H7 (cell line): Measurements from ENCODE around the gene CHRNA1. TPM values are rescaled to one million over a fixed set of nuclear protein-coding genes. Genes with fewer than 3 reads are reported as not detected.

Source experiments
- DNase-seq: peaks from one replicate; pipeline ENCODE4 v3.0.0; 2012
- H3K27me3 ChIP-seq: 2 replicates; pipeline ENCODE4 v1.6.0; 2011; ENCODE audit warnings: mild to moderate bottlenecking, low read length; ENCODE audit not compliant: control insufficient read depth, insufficient read depth
- H3K36me3 ChIP-seq: replicated peaks from 2 replicates; pipeline ENCODE4 v1.5.1; 2011; ENCODE audit warnings: low read length; ENCODE audit not compliant: control insufficient read depth, insufficient read depth
- H3K4me3 ChIP-seq: 2 replicates; pipeline ENCODE4 v1.5.1; 2011; ENCODE audit warnings: low read depth, mild to moderate bottlenecking, control low read depth, low read length, moderate library complexity; ENCODE audit not compliant: insufficient read depth
- total RNA-seq: library from RNA; depleted of rRNA; stranded (reverse); fragments of >200 nt; shearing (Covaris generic); gene quantifications from 2 replicates; pipeline ENCODE4 v1.2.3, GENCODE V29; 2014

The CHRNA1 gene
- total RNA-seq, 1 experiment from 2014 or later, result not detected

DNA sequence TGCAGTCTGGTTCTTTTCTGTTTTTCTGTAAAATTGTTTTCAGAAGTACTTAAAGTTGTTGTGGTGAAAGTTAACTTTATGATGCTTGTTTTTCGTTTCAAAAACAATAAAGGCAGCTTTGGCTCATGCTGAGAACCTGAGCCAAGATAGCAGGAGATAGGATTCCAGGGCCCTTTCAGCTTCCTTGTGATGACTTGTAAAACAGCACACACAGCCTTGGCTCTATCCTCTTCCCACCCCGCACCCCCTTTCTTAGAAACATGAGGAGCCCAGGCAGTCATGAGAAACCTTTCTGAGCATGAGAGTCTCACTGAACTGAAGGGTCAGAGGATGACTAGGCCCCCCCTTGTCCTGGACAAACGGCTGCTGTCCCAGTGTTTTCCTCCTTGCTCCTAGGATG is 12.4 kb upstream of the CHRNA1 start:
- H3K36me3 ChIP-seq, result no peaks in the 10 kb centered on the region
- no peaks in the 10 kb centered on the region for H3K27me3 ChIP-seq
- no peak for DNase-seq
- H3K4me3 ChIP-seq, result no peak overlapping the region

DNA sequence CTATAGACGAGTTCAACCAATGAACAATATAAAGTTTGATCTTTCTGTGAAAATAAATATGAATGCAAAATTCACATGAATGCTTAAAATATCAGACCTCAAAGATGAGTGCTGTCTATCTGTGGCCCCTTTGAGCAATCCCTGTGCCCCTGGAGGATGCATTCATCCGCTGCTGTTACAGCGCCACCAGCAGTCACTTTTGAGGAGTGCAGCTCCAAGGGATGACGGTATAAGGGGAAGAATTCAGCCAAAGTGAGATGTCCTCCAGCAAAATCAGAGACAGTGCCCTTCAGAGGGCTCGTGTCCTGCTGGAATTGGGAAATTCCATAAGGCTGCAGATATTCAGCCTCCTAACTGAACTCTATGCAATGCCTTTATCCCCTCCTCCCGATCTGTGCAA is 12.0 kb upstream of the CHRNA1 start:
- peak; percentile 60 for DNase-seq
- H3K27me3 ChIP-seq, result no peaks in the 10 kb centered on the region
- no peak overlapping the region for H3K4me3 ChIP-seq
- no peaks in the 10 kb centered on the region for H3K36me3 ChIP-seq

DNA sequence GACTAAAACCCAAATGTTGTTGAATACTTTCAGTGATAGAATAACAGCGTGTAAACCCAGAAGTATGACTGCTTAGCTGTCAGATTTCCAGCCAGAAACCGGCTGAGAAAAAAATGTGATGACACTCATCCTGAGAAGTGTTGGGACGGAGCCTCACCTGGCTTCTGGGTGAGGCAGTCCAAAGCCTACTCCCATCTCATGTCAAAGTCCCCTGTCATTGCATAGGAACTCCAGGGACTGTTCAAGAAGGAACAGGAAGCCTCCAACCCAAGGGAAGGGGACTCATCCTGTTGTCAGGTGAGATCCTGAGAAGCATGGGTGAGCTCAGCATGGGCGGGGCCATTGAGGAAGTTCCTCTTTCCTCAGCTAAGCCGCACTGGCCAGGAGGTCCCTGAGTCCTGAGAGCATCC is 11.3 kb upstream of the CHRNA1 start:
- Histone ChIP-seq H3K4me3 (no peak overlapping the region), H3K36me3 (no peaks in the 10 kb centered on the region), H3K27me3 (no peaks in the 10 kb centered on the region)
- no peak for DNase-seq

DNA sequence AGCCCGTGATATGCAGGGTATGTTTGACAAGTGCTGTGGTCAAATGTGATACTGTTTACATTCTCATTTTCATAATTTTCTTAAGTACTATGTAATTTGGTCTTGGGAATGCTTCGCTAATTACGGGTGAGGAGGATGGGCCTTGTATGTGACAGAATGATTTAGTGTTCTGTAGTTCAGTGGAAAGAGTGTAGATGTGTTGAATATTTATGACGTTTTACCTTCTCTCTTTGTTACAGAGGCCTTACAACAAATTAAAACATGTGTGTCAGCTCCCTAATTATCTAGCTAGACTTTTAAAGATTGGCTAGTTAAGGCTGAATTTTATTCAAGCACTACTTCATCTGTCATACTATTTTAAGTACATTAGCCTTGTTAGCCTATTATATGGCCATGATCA is 10.6 kb upstream of the CHRNA1 start:
- H3K36me3 ChIP-seq, result no peaks in the 10 kb centered on the region
- no peak overlapping the region for H3K4me3 ChIP-seq
- DNase-seq, result no peak
- no peaks in the 10 kb centered on the region for H3K27me3 ChIP-seq

DNA sequence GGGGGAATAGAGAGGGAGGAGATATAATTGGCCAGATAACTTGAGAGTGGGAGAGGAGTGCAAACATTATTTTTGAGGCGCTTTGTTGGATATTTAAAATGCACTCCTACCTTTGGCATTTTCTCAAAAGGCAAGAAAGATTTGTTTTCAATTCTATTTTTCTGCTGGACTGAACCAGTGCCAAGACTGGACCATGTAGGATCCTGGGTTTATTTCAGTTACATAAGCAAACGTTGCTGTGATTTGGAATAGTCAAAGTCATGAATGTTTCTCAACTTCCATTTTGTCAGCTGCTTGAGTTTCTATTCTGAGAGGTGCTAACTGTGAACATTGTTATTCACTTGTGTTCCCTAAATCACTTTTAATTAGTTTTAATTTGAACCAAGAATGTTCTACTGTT is 8.9 kb upstream of the CHRNA1 start:
- Histone ChIP-seq H3K4me3 (no peak overlapping the region), H3K36me3 (no peaks in the 10 kb centered on the region), H3K27me3 (no peaks in the 10 kb centered on the region)
- DNase-seq, result no peak

DNA sequence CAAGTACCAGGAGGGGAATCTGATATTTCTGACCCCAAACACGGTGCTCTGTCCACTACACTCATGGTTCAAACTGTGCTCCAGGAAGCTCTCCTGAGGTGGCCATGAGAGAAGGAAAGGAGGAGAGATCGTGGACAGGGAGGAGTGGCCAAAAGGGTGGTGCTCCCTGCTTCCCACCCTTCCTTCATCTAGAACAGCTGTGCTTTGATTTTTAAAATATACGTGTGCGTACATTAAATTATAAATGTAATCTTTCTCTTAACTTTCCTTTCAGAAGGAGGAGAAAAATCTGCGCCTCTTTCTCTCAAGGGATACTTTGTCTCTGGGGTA is 8.2 kb upstream of the CHRNA1 start:
- no peak overlapping the region for H3K4me3 ChIP-seq
- H3K36me3 ChIP-seq, result no peaks in the 10 kb centered on the region
- no peaks in the 10 kb centered on the region for H3K27me3 ChIP-seq
- no peak for DNase-seq

DNA sequence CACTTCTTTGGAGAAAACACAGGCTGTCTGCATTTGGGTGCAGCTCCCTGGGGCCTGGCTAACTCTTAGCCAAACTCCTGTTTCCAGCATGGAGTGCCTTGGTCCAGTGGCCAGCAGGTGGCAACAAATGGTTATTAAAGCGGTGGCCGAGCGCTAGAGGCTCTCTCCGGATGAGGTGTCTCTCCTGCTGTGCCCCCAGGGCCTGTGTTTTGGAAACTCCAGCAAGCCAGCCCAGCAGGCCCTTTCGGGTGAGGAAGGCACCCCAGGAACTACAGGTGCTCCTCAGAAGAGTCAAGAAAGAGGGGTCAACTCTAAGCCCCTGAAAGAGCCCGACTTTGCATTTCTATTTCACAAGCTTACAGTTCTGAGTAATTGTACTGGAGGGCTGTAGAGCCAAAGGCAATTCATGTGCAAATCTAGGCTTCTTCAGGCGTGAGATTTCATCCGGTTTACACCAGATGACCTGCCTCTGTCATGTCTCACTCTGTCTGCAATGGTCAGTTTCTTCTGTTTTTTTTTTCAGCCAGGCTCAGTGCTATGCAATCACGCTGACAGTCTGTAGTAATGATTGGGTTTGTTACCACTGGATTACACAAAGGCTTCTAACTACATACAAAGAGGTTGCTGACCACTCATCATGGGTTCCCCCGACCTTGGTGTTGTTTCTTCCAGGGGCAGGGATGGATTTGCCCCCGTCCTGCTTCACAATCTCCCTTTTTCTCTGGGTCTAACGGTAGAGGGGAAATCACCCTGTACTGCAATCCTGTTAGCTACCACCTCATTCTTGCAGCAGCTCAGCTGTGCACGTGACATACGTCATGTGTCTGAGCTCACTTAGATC is 7.6 kb upstream of the CHRNA1 start:
- no peak overlapping the region for H3K4me3 ChIP-seq
- DNase-seq, result peak; percentile 70
- H3K27me3 ChIP-seq, result no peaks in the 10 kb centered on the region

DNA sequence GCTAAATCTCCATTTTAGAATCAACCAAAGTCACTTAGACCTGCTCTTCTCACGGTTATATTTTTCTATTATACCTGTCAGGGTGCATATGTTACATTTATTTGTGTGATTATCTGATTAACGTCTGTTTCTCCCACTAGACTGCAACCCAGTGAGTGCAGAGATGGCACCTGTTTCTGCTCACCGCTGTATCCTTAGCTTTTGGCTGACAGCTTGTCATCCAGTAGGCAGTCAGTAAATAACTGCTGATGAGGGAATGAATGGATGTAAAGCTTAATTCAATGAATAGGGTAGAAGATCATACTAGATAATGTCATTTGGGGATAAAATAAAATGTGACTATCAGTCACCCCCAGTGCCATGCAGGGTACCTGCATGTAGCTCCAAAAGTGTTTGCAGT is 6.9 kb upstream of the CHRNA1 start:
- H3K36me3 ChIP-seq, result no peaks in the 10 kb centered on the region
- DNase-seq, result no peak
- no peak overlapping the region for H3K4me3 ChIP-seq
- no peaks in the 10 kb centered on the region for H3K27me3 ChIP-seq

More for the DNA sequence above, 7.6 kb upstream of the CHRNA1 start:
- H3K36me3 ChIP-seq, result no peaks in the 10 kb centered on the region

DNA sequence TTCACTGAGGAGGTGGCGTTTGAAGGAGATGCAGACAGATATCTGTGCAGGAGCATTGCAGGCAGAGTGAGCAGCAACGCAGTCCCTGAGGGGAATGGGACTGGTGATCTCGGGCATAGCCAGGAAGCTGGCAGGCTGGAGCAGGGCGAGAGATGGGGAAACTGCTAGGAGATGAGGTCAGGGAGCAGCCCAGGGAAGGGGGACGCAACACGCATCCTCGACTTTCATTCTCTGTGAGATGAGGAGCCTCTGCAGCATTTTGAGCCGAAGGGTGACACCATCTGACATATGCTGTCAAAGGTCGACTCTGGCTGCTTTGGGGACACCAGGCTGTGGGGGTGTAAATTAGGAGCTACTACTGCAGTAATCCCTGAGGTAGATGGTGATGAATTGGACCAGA is 4.3 kb upstream of the CHRNA1 start:
- Histone ChIP-seq H3K4me3 (no peak overlapping the region), H3K36me3 (no peaks in the 10 kb centered on the region), H3K27me3 (no peaks in the 10 kb centered on the region)
- DNase-seq, result no peak

DNA sequence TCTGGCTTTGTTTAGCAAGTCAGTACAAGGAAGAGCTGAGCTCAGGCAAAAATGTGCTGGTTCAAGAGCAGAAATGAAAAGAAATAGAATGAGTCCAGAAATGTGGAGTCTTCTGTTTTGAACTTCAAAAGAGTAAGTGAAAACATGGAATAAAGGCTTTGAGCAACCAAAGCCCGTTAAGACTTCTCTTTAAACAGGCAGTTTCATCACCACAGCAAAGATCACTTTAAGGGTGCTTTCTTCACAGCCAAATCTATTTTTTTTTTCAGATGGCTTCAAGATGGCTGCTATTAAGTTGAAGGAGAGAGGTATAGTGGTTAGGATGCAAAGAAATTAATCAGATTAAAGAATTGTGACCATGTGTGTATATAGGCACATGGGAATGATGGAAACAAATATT is 2.0 kb upstream of the CHRNA1 start:
- Histone ChIP-seq H3K27me3 (no peaks in the 10 kb centered on the region), H3K4me3 (no peak overlapping the region), H3K36me3 (no peaks in the 10 kb centered on the region)
- no peak for DNase-seq

DNA sequence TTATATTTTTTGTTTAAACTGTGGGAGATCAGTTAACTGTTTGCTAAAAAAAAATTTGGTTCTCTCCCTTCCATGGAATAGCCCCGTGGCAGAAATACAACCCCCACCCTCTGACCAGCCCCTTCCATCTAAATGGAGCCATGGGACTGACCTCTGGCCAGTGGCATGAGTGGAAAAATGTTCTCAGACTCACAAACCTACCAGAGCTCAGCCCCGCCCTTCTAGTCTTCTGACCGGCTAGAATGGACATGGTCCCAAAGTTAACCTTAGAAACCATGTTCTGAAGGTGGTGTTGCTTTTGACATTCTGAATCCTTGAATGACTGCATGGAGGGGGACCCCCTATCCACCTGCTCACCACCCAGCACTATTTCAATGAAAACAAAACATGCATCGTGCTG is 1.3 kb upstream of the CHRNA1 start:
- no peak for DNase-seq

DNA sequence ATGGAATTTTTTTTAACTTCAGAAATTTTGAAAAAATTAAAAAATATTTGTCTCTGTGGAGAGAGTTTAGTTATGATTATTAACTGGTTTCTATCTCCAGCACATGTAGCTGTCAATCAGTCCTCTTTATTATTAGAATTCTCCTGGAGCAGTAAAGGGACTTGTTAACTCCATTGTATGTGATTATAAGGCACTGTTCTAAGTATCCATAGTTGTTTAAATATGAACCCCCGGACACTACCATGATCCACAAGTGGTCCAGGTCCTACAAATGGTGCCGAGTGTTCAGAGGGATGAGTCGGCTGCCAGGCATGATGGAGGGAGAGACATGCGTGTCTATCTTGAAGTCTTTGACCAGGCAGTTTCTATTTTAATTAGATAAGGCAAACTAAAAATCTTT is 492 bp downstream of the CHRNA1 start:
- no peaks in the 10 kb centered on the region for H3K36me3 ChIP-seq
- H3K4me3 ChIP-seq, result no peak overlapping the region
- DNase-seq, result no peak
- no peaks in the 10 kb centered on the region for H3K27me3 ChIP-seq

More for the DNA sequence above, 1.3 kb upstream of the CHRNA1 start:
- Histone ChIP-seq H3K36me3 (no peaks in the 10 kb centered on the region), H3K4me3 (no peak overlapping the region), H3K27me3 (no peaks in the 10 kb centered on the region)

DNA sequence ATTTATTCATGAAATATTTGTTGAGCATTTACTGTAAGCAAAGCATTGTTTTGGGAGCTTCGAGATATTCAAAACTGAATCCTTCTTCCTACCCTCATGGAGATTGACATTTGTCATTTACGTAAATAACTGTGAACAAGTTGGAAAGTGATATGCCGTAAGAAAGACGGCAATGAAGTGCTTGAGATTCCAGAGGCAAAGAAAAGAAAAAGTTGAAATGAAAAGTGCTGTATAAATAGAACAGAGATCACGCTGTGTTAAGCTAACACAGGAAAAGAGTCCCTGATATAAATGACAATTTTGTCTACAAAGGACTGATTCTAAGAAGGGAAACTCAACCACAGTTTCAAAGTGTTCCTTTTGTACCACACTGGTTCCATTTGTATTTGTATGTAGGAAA is 1.8 kb downstream of the CHRNA1 start:
- DNase-seq, result no peak
- no peaks in the 10 kb centered on the region for H3K27me3 ChIP-seq
- no peak overlapping the region for H3K4me3 ChIP-seq

DNA sequence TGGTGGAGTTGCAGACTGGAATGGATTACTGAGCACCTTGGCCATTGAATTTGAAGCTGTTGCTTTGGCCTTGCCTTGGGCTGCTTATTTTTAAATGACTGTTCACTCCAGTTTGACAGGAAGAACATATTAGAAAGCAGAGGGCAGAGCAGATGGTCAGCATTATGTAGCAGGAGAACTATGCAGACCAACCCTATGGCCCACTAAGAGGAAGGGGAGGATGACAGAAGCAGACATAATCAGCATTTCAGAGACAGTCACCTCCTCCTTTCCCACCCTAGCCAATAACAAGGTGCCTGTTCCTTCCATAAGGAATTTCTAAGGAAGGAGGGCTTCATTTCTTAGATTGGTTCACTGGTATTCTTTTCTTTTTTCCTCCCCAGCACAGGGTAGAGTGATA is 2.4 kb downstream of the CHRNA1 start:
- no peak overlapping the region for H3K4me3 ChIP-seq
- no peak for DNase-seq
- H3K36me3 ChIP-seq, result no peaks in the 10 kb centered on the region
- no peaks in the 10 kb centered on the region for H3K27me3 ChIP-seq

More for the DNA sequence above, 1.8 kb downstream of the CHRNA1 start:
- H3K36me3 ChIP-seq, result no peaks in the 10 kb centered on the region

DNA sequence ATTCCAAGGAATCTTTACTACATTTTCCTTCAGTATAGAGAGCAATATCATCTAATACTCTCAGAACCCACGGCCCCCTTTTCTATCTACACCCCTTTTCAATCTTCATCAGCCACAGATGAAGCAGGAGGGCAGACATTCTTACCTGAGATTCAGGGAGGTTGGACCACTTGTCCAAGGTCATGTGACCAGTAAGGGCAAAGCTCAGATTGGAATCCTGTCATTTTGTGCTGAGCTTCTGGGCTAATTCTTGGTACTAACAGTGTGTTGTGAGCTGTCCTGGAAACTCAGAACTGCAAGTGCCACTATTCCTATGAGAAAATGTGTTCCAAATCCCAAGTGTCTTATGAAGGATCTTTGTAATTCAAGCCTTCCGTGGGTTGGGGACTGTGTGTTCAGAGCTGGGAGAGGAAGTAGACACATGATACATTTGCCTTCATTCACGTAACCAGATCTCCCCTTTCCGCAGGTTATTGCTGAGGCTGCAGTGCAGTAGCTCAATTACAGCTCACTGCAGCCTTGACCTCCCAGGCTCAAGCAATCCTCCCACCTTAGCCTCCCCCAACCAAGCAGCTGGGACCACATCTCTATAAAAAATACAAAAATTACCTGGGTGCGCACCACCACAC is 3.3 kb downstream of the CHRNA1 start:
- no peak for DNase-seq
- no peaks in the 10 kb centered on the region for H3K27me3 ChIP-seq
- no peak overlapping the region for H3K4me3 ChIP-seq

More for the DNA sequence above, 3.3 kb downstream of the CHRNA1 start:
- no peaks in the 10 kb centered on the region for H3K36me3 ChIP-seq
